ENCODE results near the gene PPARG. TPM values are rescaled to one million over a fixed set of nuclear protein-coding genes. Genes with fewer than 3 reads are reported as not detected.

The PPARG gene
- total RNA-seq, 1 donor from 2014 or later, result 0.37 TPM

DNA sequence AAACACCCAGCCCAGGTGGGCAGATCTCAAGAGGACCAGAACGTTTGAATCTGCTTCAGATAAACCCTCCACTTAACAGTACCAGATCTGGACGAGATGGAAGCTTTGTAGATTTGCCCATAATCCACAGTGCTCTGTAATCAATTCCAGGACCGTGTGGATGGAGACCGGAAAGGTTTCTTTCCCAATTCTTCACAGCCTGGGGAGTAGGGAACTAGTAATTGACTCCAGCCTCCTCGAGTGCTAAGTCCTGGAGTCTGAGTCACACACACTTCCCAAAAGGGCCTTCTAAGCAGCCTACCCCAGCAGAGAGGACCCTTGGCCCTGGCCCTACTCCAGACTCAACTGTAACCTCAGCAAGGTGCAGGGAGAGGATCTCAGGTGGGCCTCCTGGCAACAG, 139.3 kb downstream of the PPARG start:
- H3K27me3 Mint-ChIP-seq (ENCODE audit: unreplicated experiment), result peaks cover 2% of the 10 kb centered on the region
- H3K9me3 Mint-ChIP-seq (ENCODE audit: unreplicated experiment), result no peaks in the 10 kb centered on the region
- H3K27ac Mint-ChIP-seq (ENCODE audit: unreplicated experiment), result no peak overlapping the region
- H3K36me3 Mint-ChIP-seq (ENCODE audit: unreplicated experiment), result no peaks in the 10 kb centered on the region
- no peak overlapping the region for H3K4me3 Mint-ChIP-seq (ENCODE audit: unreplicated experiment)
- peaks cover 5% of the 10 kb centered on the region for H3K4me1 Mint-ChIP-seq (ENCODE audit: low read depth, unreplicated experiment)
- no peak for DNase-seq
- TF ChIP-seq, protein P1, sequence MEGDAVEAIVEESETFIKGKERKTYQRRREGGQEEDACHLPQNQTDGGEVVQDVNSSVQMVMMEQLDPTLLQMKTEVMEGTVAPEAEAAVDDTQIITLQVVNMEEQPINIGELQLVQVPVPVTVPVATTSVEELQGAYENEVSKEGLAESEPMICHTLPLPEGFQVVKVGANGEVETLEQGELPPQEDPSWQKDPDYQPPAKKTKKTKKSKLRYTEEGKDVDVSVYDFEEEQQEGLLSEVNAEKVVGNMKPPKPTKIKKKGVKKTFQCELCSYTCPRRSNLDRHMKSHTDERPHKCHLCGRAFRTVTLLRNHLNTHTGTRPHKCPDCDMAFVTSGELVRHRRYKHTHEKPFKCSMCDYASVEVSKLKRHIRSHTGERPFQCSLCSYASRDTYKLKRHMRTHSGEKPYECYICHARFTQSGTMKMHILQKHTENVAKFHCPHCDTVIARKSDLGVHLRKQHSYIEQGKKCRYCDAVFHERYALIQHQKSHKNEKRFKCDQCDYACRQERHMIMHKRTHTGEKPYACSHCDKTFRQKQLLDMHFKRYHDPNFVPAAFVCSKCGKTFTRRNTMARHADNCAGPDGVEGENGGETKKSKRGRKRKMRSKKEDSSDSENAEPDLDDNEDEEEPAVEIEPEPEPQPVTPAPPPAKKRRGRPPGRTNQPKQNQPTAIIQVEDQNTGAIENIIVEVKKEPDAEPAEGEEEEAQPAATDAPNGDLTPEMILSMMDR (IDR thresholded peaks at IDR 0.05; ENCODE audit: partially characterized antibody, unreplicated experiment), result no peak

DNA sequence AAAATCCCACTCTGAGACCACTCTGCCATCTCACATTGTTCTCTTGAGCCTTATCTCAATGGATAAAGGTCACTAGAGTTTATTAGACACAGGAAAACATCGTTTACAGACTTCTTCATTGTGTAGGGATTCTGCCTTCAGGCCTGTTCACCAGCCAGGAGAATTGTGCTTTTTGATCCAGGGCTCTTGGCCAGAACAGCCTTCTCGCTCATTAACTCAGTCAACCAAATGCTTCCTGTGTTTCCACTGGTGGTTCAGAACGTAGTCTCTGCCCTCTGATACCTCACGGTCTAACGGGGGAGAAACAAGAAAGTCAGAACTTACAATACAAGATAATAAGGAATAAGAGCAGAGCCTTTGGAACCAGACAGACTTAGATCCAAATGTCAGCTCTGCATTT, 141.2 kb downstream of the PPARG start:
- no peak for DNase-seq
- Mint-ChIP-seq H3K27ac (ENCODE audit: unreplicated experiment) (no peak overlapping the region), H3K4me1 (ENCODE audit: low read depth, unreplicated experiment) (peaks cover 10% of the 10 kb centered on the region), H3K36me3 (ENCODE audit: unreplicated experiment) (no peaks in the 10 kb centered on the region), H3K9me3 (ENCODE audit: unreplicated experiment) (no peaks in the 10 kb centered on the region), H3K27me3 (ENCODE audit: unreplicated experiment) (no peaks in the 10 kb centered on the region), H3K4me3 (ENCODE audit: unreplicated experiment) (no peak overlapping the region)
- TF ChIP-seq, protein P1 (IDR thresholded peaks at IDR 0.05; ENCODE audit: partially characterized antibody, unreplicated experiment), result no peak

DNA sequence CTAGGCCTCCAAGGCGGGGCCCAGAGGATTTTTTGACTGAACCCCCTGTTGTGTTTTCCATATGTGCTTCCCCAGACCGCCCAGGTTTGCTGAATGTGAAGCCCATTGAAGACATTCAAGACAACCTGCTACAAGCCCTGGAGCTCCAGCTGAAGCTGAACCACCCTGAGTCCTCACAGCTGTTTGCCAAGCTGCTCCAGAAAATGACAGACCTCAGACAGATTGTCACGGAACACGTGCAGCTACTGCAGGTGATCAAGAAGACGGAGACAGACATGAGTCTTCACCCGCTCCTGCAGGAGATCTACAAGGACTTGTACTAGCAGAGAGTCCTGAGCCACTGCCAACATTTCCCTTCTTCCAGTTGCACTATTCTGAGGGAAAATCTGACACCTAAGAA, 145.0 kb downstream of the PPARG start:
- peaks cover 7% of the 10 kb centered on the region for H3K4me1 Mint-ChIP-seq (ENCODE audit: low read depth, unreplicated experiment)
- no peaks in the 10 kb centered on the region for H3K9me3 Mint-ChIP-seq (ENCODE audit: unreplicated experiment)
- no peaks in the 10 kb centered on the region for H3K27me3 Mint-ChIP-seq (ENCODE audit: unreplicated experiment)
- no peak overlapping the region for H3K27ac Mint-ChIP-seq (ENCODE audit: unreplicated experiment)
- H3K36me3 Mint-ChIP-seq (ENCODE audit: unreplicated experiment), result peaks cover 5% of the 10 kb centered on the region
- no peak overlapping the region for H3K4me3 Mint-ChIP-seq (ENCODE audit: unreplicated experiment)
- DNase-seq, result no peak
- TF ChIP-seq, protein P1 (IDR thresholded peaks at IDR 0.05; ENCODE audit: partially characterized antibody, unreplicated experiment), result no peak

DNA sequence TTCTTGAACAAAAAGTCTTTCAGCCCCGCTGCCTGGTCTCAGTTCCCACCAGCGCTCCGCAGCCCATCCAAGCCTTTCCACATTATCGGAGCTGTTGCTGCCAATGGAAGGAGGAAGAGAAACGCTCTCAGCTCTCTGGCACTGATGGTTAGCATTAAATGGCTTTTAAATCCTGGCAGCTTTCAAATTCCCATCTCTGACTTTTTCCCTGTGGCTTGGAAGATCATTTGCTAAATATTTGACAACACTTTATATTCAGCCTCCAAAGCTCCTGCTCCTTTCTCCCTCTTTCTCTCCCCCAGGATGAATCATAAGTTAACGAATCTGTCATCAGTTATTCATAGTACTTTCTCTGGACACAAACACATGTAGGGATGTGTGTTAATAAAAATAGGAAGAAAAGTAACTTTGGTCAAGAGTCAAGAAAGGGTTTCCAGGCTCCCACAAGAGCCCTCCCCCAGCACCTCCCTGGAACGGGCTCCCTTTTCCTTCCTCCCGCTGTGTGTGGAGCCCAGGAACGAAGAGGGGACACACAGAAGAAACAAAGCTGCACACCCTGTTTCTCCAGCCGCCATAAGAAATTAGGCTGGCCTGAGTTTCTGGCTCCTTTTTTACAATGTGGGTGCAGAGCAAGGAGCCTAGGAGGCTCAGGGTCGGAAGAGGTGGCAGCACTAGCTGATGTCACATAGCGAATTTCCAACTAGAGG, 147.8 kb downstream of the PPARG start:
- DNase-seq, result no peak
- Mint-ChIP-seq H3K4me1 (ENCODE audit: low read depth, unreplicated experiment) (peaks cover 12% of the 10 kb centered on the region), H3K4me3 (ENCODE audit: unreplicated experiment) (no peak overlapping the region), H3K27ac (ENCODE audit: unreplicated experiment) (no peak overlapping the region), H3K9me3 (ENCODE audit: unreplicated experiment) (no peaks in the 10 kb centered on the region), H3K27me3 (ENCODE audit: unreplicated experiment) (no peaks in the 10 kb centered on the region), H3K36me3 (ENCODE audit: unreplicated experiment) (peaks cover 5% of the 10 kb centered on the region)
- TF ChIP-seq, protein P1 (IDR thresholded peaks at IDR 0.05; ENCODE audit: partially characterized antibody, unreplicated experiment), result no peak

DNA sequence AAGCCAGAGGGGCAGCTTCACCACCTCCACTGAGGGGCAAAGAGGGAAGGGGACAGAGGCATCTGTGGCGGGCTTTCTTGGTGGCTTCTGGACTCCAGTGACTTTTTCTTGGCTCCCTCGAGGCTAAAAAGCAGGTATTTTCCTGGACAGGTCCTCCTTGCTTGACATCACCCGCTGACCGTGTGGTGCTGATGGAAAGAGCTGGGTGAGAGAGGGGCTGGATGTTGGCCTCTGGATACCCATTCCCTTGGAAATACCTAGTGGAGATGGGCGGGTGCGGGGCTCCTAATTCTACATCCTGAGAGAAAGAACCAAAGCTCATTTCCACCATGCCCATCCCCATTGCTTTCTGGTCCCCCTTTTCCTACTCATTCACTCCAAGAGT, 148.3 kb downstream of the PPARG start:
- peaks cover 5% of the 10 kb centered on the region for H3K36me3 Mint-ChIP-seq (ENCODE audit: unreplicated experiment)
- TF ChIP-seq, protein P1 (IDR thresholded peaks at IDR 0.05; ENCODE audit: partially characterized antibody, unreplicated experiment), result no peak
- peaks cover 12% of the 10 kb centered on the region for H3K4me1 Mint-ChIP-seq (ENCODE audit: low read depth, unreplicated experiment)
- H3K9me3 Mint-ChIP-seq (ENCODE audit: unreplicated experiment), result no peaks in the 10 kb centered on the region
- no peak overlapping the region for H3K27ac Mint-ChIP-seq (ENCODE audit: unreplicated experiment)
- no peaks in the 10 kb centered on the region for H3K27me3 Mint-ChIP-seq (ENCODE audit: unreplicated experiment)
- no peak overlapping the region for H3K4me3 Mint-ChIP-seq (ENCODE audit: unreplicated experiment)
- no peak for DNase-seq

All from glutamatergic neuron (in vitro differentiated cells).